HG02642 (cell line): ENCODE results near the gene ITFG2.

Source experiments
- ATAC-seq: cut with Tn5 transposase; IDR thresholded peaks from one replicate; pipeline ENCODE4 v1.9.1; 2021; ENCODE audit warnings: mild to moderate bottlenecking; ENCODE audit not compliant: unreplicated experiment, poor library complexity

Gene ITFG2

GRCh38 chr12:2826721-2827515, 14.4 kb downstream of the ITFG2 start:
- ATAC-seq, result no peak

- no peak for ATAC-seq
These were observed 16.8 kb downstream of the ITFG2 start for GRCh38 chr12:2829275-2829674.

- ATAC-seq, result no peak
These were observed 20.2 kb downstream of the ITFG2 start for GRCh38 chr12:2832550-2833127.

- ATAC-seq, result no peak
These were observed 20.9 kb downstream of the ITFG2 start for GRCh38 chr12:2833327-2833726.

- no peak for ATAC-seq
These were observed 21.3 kb downstream of the ITFG2 start for GRCh38 chr12:2833810-2834209.

- no peak for ATAC-seq
These were observed 22.4 kb downstream of the ITFG2 start, which contains the start of gene NRIP2 for GRCh38 chr12:2834581-2835491. TSS of gene NRIP2 (minus strand) at chr12:2835035. CDS start at chr12:2834983, 52 bp downstream.

- ATAC-seq, result no peak
These were observed 23.4 kb downstream of the ITFG2 start for GRCh38 chr12:2835691-2836403.

GRCh38 chr12:2836574-2836973, 24.1 kb downstream of the ITFG2 start:
- no peak for ATAC-seq

GRCh38 chr12:2841056-2841650, 28.7 kb downstream of the ITFG2 start:
- no peak for ATAC-seq

- no peak for ATAC-seq
These were observed 30.5 kb downstream of the ITFG2 start for GRCh38 chr12:2842948-2843347.

- ATAC-seq, result no peak
These were observed 32.3 kb downstream of the ITFG2 start for GRCh38 chr12:2844786-2845185.

- ATAC-seq, result no peak
These were observed 32.8 kb downstream of the ITFG2 start for GRCh38 chr12:2845280-2845679.

GRCh38 chr12:2851931-2852330, 39.5 kb downstream of the ITFG2 start:
- ATAC-seq, result no peak

GRCh38 chr12:2853626-2854025, 41.2 kb downstream of the ITFG2 start:
- ATAC-seq, result no peak

GRCh38 chr12:2854669-2855453, 42.4 kb downstream of the ITFG2 start:
- no peak for ATAC-seq

- no peak for ATAC-seq
These were observed 43.1 kb downstream of the ITFG2 start for GRCh38 chr12:2855546-2855945.

GRCh38 chr12:2856051-2856450, 43.6 kb downstream of the ITFG2 start:
- ATAC-seq, result no peak

- ATAC-seq, result no peak
These were observed 44.6 kb downstream of the ITFG2 start, which contains the start of gene TEX52 for GRCh38 chr12:2857021-2857431. TSS of gene TEX52 (minus strand) at chr12:2857039. CDS start at chr12:2857026, 13 bp downstream.

- no peak for ATAC-seq
These were observed 45.1 kb downstream of the ITFG2 start for GRCh38 chr12:2857576-2857975.
